Fibroblast of the aortic adventitia (primary cell): ENCODE measurements around the gene TBC1D32. TPM values are rescaled to one million over a fixed set of nuclear protein-coding genes. Genes with fewer than 3 reads are reported as not detected.
A peak's percentile ranks its signal among the peaks of the same experiment; 100 is the strongest.
"Not testable (repeated sequence)": the region's sequence is repeated elsewhere in the genome, so short reads cannot be mapped to it uniquely, and the experiment has no call there.

ENCODE experiments used
- DNase-seq: peaks from one replicate; pipeline ENCODE4 v3.0.0-alpha.2; 2010; ENCODE audit warnings: low read depth
- H3K4me3 ChIP-seq: 2 replicates; pipeline ENCODE4 v1.5.1; 2011; ENCODE audit warnings: low read depth, mild to moderate bottlenecking, control low read depth, low read length, moderate library complexity
- total RNA-seq: library from RNA; depleted of rRNA; stranded (reverse); fragments of >200 nt; gene quantifications from 2 replicates; pipeline ENCODE4 v1.2.3, GENCODE V29; 2012; ENCODE audit warnings: low replicate concordance
- TF ChIP-seq, protein P1 (sequence below): IDR thresholded peaks from 2 replicates; pipeline ENCODE4 v1.5.1; 2011; ENCODE audit warnings: mild to moderate bottlenecking, low read length, control low read depth, inconsistent platforms; ENCODE audit not compliant: insufficient read depth

TBC1D32 gene
- total RNA-seq, 1 donor = 21.2 TPM

DNA sequence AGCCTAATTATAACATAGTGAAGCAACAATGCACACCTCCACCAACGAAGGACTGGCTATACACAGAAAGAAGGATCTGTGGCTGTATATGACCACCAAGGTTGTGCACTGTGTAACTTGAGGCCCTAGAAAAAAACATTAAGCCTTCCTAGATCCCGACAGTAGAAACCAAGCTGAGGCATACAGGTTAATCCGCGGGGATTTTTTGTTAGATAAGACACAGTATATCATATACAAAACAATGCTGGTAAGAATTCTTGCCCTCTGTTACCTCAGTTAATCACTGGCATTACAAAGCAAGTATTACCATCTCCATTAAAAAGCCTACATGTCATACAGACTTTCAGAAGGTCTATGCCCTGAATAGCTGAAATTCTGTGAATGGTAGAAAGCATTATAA is 228.8 kb downstream of the TBC1D32 start:
- TF ChIP-seq, protein P1, sequence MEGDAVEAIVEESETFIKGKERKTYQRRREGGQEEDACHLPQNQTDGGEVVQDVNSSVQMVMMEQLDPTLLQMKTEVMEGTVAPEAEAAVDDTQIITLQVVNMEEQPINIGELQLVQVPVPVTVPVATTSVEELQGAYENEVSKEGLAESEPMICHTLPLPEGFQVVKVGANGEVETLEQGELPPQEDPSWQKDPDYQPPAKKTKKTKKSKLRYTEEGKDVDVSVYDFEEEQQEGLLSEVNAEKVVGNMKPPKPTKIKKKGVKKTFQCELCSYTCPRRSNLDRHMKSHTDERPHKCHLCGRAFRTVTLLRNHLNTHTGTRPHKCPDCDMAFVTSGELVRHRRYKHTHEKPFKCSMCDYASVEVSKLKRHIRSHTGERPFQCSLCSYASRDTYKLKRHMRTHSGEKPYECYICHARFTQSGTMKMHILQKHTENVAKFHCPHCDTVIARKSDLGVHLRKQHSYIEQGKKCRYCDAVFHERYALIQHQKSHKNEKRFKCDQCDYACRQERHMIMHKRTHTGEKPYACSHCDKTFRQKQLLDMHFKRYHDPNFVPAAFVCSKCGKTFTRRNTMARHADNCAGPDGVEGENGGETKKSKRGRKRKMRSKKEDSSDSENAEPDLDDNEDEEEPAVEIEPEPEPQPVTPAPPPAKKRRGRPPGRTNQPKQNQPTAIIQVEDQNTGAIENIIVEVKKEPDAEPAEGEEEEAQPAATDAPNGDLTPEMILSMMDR = no peak
- DNase-seq = no peak
- H3K4me3 ChIP-seq = no peak overlapping the region

DNA sequence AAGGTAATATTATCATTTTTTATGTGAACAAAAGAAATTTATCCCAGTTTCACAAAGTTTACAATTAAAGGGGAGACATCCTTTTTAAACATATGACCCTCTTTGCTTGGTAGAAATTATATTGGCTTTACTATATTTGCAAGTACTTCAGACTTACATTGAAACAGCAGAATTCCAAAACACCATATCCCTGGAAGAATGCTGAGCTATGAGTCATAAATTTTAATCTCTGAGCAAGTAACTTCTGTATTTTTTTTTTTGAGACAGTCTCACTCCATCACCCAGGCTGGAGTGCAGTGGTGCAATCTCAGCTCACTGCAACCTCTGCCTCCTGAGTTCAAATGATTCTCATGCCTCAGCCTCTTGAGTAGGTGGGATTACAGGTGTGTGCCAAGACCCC is 240.4 kb downstream of the TBC1D32 start:
- TF ChIP-seq, protein P1 = no peak
- no peak overlapping the region for H3K4me3 ChIP-seq
- peak; percentile 77 for DNase-seq

DNA sequence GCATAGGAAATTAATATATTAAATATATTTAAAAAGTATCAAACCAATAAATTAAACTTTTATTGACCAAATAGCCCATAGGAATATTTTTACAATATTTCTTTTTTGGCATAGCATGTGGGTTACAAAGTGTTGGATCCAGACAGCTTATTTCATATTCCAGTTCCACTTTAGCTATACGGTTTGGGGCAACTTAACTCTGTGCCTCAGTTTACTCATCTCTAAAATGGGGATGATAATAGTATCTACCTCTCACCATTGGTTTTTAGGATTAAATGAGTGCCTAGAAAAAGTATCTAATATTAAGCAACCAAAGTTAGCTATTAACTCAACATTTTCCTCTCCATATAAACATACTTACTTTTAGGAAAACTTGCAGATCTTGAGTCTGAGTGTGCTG is 243.8 kb downstream of the TBC1D32 start:
- TF ChIP-seq, protein P1 = no peak
- DNase-seq = no peak
- no peak overlapping the region for H3K4me3 ChIP-seq

DNA sequence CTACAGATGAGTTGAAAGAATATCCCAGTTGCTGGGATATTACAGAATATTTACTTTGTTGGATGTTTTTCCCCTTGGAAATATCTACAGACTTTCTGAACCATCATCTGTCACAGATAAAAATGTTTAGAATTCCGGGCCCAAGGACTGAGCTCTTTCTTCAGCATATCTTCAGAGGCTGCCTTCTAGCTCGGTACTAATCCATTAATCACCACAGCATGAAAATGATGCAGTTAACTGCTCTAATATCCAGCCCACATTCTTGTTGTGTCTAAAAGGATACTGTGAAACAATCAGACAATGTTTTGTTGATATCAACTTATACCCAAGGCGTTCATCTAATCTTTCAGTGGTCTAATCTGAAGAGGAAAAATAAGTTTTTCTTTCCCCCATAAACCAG is 247.4 kb downstream of the TBC1D32 start:
- TF ChIP-seq, protein P1 = no peak
- H3K4me3 ChIP-seq = no peak overlapping the region
- DNase-seq = no peak

DNA sequence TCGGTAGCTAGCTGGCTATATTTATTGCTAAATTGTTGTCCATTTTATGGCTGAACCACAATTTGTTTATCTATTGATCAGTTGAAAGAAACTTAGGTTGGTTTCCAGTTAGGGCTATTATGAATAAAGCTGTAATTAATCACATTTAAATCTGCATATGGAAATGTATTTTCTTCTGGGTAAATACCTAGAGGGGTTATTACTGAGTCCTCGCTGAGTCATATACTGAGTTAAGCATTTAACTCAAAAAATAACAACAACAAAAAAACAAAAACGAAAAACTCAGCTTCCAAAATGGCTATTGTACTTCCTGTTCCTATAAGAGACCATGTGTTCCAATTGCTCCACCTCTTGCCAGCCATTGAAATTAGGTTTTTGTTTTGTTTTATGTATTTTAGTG is 258.2 kb downstream of the TBC1D32 start:
- H3K4me3 ChIP-seq = no peak overlapping the region
- TF ChIP-seq, protein P1 = no peak
- no peak for DNase-seq

DNA sequence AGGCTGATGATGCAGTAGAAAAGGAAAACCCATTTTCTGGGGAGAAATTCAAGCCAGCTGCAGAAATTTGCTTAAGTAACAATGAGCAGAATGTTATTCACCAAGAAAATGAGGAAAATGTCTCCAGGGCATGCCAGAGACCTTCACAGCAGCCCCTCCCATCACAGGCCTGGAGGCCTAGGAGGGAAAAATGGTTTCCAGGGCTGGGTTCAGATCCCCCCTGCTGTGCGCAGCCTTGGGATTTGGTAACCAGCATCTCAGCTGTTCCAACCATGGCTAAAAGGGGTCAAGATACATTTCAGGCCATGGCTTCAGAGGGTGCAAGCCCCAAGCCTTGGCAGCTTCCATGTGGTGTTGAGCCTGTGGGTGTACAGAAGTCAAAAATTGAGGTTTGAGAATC is 265.5 kb downstream of the TBC1D32 start:
- not testable (repeated sequence) for DNase-seq, H3K4me3 ChIP-seq

DNA sequence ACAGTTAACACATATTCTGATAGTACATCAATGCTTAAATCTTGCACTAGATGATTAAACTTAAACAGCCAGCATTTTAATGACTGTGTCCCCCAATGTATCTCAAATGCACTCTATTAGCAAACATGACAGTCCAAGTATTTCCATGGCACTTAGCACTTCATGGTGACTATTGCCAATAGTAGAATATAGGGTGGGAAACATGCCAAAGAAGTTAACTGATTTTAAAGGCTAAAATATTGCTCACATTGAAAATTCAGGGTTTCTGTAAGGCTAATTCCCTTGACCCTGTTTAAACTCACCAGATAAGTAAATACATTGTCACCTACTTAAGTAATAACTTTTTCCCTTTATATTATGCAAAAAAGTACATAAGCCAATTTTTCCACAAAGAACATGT is 266.9 kb downstream of the TBC1D32 start:
- no peak overlapping the region for H3K4me3 ChIP-seq
- DNase-seq = no peak
- TF ChIP-seq, protein P1 = no peak
